HG03442 (cell line): ENCODE data around the gene CBX2.

Experiments
- ATAC-seq: cut with Tn5 transposase; IDR thresholded peaks from one replicate; pipeline ENCODE4 v1.9.1; 2021; ENCODE audit warnings: mild to moderate bottlenecking, moderate library complexity; ENCODE audit not compliant: unreplicated experiment

The CBX2 gene

GRCh38 chr17:79786930-79787643, 9.1 kb downstream of the CBX2 start:
- no peak for ATAC-seq

GRCh38 chr17:79788455-79788854, 10.5 kb downstream of the CBX2 start:
- ATAC-seq, result no peak

- no peak for ATAC-seq
Observed at GRCh38 chr17:79788989-79789942, 11.3 kb downstream of the CBX2 start.

- no peak for ATAC-seq
Observed at GRCh38 chr17:79789943-79790804, 12.2 kb downstream of the CBX2 start.

GRCh38 chr17:79790805-79791734, 13.1 kb downstream of the CBX2 start:
- ATAC-seq, result no peak

GRCh38 chr17:79791735-79792161, 13.8 kb downstream of the CBX2 start:
- ATAC-seq, result no peak

GRCh38 chr17:79792341-79792871, 14.5 kb downstream of the CBX2 start:
- ATAC-seq, result no peak

- no peak for ATAC-seq
Observed at GRCh38 chr17:79792984-79793923, 15.3 kb downstream of the CBX2 start.

- no peak for ATAC-seq
Observed at GRCh38 chr17:79793924-79794304, 16.0 kb downstream of the CBX2 start.

- ATAC-seq, result no peak
Observed at GRCh38 chr17:79794659-79795511, 16.9 kb downstream of the CBX2 start.

GRCh38 chr17:79795795-79796443, 18.0 kb downstream of the CBX2 start:
- no peak for ATAC-seq

- no peak for ATAC-seq
Observed at GRCh38 chr17:79796444-79796762, 18.5 kb downstream of the CBX2 start.

GRCh38 chr17:79796763-79797491, 19.0 kb downstream of the CBX2 start, which contains the start of gene CBX8:
CBX8 (minus strand) TSS chr17:79797077; CDS start chr17:79796998, 79 bp downstream.
- peak; percentile 78 for ATAC-seq

GRCh38 chr17:79797492-79798298, 19.7 kb downstream of the CBX2 start:
- ATAC-seq, result peak; percentile 13

- no peak for ATAC-seq
Observed at GRCh38 chr17:79798299-79799173, 20.6 kb downstream of the CBX2 start.
